Ishikawa (cell line): ENCODE data around the gene USH1C.

Experiments
- CEBPB ChIP-seq: IDR thresholded peaks from 2 replicates; pipeline ENCODE4 v1.6.1; 2012
- CREB1 ChIP-seq: IDR thresholded peaks from 2 replicates; pipeline ENCODE4 v1.6.1; 2012; ENCODE audit warnings: low read depth
- EGR1 ChIP-seq: IDR thresholded peaks from 2 replicates; pipeline ENCODE4 v1.6.1; 2012
- EP300 ChIP-seq: IDR thresholded peaks from 2 replicates; pipeline ENCODE4 v1.6.1; 2012; ENCODE audit warnings: borderline replicate concordance
- FOXM1 ChIP-seq: IDR thresholded peaks from 2 replicates; pipeline ENCODE4 v1.6.1; 2012; ENCODE audit warnings: low read depth, borderline replicate concordance
- NFIC ChIP-seq: IDR thresholded peaks from 2 replicates; pipeline ENCODE4 v1.6.1; 2012
- RAD21 ChIP-seq: IDR thresholded peaks from 2 replicates; pipeline ENCODE4 v1.6.1; 2012; ENCODE audit warnings: low read depth
- TAF1 ChIP-seq: IDR thresholded peaks from 2 replicates; pipeline ENCODE4 v1.6.1; 2012; ENCODE audit warnings: low read depth, mild to moderate bottlenecking
- TCF12 ChIP-seq: IDR thresholded peaks from 2 replicates; pipeline ENCODE4 v1.6.1; 2012; ENCODE audit warnings: low read depth
- TEAD4 ChIP-seq: IDR thresholded peaks from 2 replicates; pipeline ENCODE4 v1.6.1; 2012
- YY1 ChIP-seq: IDR thresholded peaks from 2 replicates; pipeline ENCODE4 v1.6.1; 2012; ENCODE audit warnings: low read depth
- ZBTB7A ChIP-seq: IDR thresholded peaks from 2 replicates; pipeline ENCODE4 v1.6.1; 2012; ENCODE audit warnings: low read depth
- TF ChIP-seq, protein P1 (sequence below): IDR thresholded peaks from 2 replicates; pipeline ENCODE4 v1.6.1; 2012; ENCODE audit warnings: low read depth, mild to moderate bottlenecking
- TF ChIP-seq, protein P2 (sequence below): IDR thresholded peaks from 2 replicates; pipeline ENCODE4 v1.6.1; 2012
- TF ChIP-seq, protein P3 (sequence below): IDR thresholded peaks from 2 replicates; pipeline ENCODE4 v1.6.1; 2012

USH1C gene

DNA sequence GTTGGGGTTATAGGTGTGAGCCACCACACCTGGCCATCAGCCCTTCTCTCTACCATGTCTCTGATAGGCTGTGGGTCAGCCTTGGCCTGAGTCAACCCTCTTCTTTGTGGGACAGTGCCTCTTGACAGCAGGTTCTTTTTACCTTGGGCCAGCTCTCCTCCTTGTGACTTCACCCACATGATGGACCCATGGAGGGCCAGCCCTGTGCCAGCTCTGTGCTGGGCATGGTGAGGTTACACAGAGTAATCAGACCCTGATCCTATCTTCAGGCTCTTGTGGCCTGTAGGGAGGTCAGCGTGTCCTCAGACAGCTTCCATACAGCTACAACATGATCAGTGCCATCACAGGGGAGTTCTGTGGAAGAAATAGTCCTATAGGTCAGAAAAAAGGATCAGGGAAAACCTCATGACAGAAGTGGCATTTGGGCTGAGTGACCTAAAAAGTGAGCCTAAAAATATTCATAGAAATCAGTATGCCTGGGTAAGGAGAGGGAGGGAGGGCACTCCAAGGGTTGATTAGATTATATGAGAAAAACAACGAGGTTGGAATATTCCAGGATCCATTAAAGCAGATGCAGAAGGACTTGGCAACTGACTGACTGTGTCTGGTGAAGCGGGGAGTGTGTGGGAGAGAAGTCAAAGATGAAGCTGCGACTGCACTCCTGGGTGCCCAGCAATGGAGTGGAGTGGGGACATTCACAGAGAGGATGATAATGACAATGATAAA is 19.9 kb upstream of the USH1C start:
- TF ChIP-seq, protein P1, sequence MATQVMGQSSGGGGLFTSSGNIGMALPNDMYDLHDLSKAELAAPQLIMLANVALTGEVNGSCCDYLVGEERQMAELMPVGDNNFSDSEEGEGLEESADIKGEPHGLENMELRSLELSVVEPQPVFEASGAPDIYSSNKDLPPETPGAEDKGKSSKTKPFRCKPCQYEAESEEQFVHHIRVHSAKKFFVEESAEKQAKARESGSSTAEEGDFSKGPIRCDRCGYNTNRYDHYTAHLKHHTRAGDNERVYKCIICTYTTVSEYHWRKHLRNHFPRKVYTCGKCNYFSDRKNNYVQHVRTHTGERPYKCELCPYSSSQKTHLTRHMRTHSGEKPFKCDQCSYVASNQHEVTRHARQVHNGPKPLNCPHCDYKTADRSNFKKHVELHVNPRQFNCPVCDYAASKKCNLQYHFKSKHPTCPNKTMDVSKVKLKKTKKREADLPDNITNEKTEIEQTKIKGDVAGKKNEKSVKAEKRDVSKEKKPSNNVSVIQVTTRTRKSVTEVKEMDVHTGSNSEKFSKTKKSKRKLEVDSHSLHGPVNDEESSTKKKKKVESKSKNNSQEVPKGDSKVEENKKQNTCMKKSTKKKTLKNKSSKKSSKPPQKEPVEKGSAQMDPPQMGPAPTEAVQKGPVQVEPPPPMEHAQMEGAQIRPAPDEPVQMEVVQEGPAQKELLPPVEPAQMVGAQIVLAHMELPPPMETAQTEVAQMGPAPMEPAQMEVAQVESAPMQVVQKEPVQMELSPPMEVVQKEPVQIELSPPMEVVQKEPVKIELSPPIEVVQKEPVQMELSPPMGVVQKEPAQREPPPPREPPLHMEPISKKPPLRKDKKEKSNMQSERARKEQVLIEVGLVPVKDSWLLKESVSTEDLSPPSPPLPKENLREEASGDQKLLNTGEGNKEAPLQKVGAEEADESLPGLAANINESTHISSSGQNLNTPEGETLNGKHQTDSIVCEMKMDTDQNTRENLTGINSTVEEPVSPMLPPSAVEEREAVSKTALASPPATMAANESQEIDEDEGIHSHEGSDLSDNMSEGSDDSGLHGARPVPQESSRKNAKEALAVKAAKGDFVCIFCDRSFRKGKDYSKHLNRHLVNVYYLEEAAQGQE, result no peak
- TF ChIP-seq NFIC (no peak), YY1 (no peak), TAF1 (no peak), TCF12 (no peak)

DNA sequence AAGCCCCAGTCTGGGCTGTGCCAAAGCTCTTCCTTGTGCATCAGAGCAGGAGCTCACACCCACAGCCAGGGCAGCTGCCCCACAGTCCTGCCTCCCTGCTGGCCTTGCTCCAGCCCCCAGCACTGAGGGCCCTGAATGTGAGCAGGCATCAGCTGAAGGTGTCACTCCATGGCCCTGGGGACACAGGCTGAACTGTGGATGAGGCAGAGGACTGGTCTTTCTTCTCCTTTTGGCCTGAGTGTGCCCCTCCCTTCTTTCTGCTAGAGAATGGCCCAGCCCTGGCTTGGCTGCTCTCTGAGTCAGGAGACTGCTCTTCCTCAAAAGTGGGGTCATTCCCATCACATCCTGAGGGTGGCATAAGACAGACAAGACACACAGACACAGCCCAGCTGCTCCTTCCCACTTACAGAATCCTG is 19.0 kb upstream of the USH1C start:
- TF ChIP-seq FOXM1, result no peak
- TF ChIP-seq TAF1, result no peak
- TF ChIP-seq, protein P2, sequence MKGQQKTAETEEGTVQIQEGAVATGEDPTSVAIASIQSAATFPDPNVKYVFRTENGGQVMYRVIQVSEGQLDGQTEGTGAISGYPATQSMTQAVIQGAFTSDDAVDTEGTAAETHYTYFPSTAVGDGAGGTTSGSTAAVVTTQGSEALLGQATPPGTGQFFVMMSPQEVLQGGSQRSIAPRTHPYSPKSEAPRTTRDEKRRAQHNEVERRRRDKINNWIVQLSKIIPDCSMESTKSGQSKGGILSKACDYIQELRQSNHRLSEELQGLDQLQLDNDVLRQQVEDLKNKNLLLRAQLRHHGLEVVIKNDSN, result no peak
- TF ChIP-seq, protein P1, result no peak
- TF ChIP-seq CREB1, result no peak
- TF ChIP-seq, protein P3, sequence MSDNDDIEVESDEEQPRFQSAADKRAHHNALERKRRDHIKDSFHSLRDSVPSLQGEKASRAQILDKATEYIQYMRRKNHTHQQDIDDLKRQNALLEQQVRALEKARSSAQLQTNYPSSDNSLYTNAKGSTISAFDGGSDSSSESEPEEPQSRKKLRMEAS, result no peak
- TF ChIP-seq EGR1, result no peak
- no peak for TF ChIP-seq YY1
- no peak for TF ChIP-seq ZBTB7A
- TF ChIP-seq EP300, result no peak
- TF ChIP-seq CEBPB, result no peak
- no peak for TF ChIP-seq RAD21
- no peak for TF ChIP-seq TCF12
- TF ChIP-seq TEAD4, result no peak
- no peak for TF ChIP-seq NFIC

DNA sequence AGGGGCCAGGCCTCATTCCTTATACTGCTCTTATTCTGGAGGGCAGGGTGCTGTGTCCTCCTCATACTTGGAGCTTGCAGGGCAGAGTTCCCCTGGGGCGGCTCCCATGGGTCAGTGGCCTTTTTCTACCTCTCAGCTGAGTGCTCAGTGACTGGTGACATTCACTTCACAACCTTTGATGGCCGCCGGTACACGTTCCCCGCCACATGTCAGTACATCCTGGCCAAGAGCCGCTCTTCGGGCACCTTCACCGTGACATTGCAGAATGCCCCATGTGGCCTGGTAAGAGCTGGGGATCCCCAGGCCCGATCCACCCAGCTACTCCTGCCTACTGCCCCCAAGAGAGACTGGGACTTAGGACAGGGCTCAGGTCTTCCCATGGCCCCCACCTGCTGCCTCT is 17.3 kb upstream of the USH1C start:
- TF ChIP-seq ZBTB7A, result no peak
- no peak for TF ChIP-seq RAD21
- TF ChIP-seq TEAD4, result no peak
- TF ChIP-seq TCF12, result no peak
- no peak for TF ChIP-seq EGR1
- no peak for TF ChIP-seq NFIC
- TF ChIP-seq, protein P1, result no peak
- no peak for TF ChIP-seq FOXM1
- TF ChIP-seq EP300, result no peak
- no peak for TF ChIP-seq CEBPB
- TF ChIP-seq YY1, result no peak
- TF ChIP-seq, protein P2, result no peak
- TF ChIP-seq TAF1, result no peak
- TF ChIP-seq, protein P3, result no peak
- no peak for TF ChIP-seq CREB1

DNA sequence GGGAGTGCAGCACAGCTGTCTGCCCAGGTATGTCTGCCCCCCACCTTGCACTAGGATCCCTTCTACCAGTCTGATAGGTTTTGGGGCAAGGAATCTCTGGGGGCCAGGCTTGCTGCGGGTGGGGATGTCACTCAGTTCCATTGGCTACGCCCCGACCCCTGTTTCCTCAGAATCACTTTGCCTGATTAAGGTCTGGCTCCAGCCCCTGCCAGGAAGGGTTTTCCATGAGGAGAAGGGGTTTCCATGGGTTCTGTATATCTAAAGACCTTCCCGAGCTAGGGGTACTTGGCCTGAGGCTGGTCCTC is 16.8 kb upstream of the USH1C start:
- no peak for TF ChIP-seq CEBPB
- TF ChIP-seq NFIC, result no peak
- no peak for TF ChIP-seq RAD21
- TF ChIP-seq, protein P1, result no peak
- TF ChIP-seq, protein P2, result no peak
- no peak for TF ChIP-seq FOXM1
- TF ChIP-seq, protein P3, result no peak
- no peak for TF ChIP-seq ZBTB7A
- no peak for TF ChIP-seq EP300
- TF ChIP-seq YY1, result no peak
- no peak for TF ChIP-seq TCF12
- TF ChIP-seq EGR1, result no peak
- no peak for TF ChIP-seq CREB1
- no peak for TF ChIP-seq TAF1
- TF ChIP-seq TEAD4, result no peak
